Lung (tissue), 12 donors: ENCODE data around the gene BNIP5. TPM values are rescaled to one million over a fixed set of nuclear protein-coding genes. Genes with fewer than 3 reads are reported as not detected.

ENCODE experiments used
- ATAC-seq: fragments of 200-7000 bp; cut with Tn5 transposase; one replicate; pipeline ENCODE4 v1.9.1; 2020; ENCODE audit warnings: moderate number of reproducible peaks; ENCODE audit not compliant: insufficient read depth, low FRiP score
- DNase-seq, 3 donors: peaks; one replicate each; pipeline ENCODE4 v3.0.0-alpha.2; 2013 to 2017
- H3K27ac ChIP-seq, 2 donors: one replicate each; pipeline ENCODE4 v1.5.1; 2013; ENCODE audit warnings: mild to moderate bottlenecking in 2 of 2, moderate library complexity in 2 of 2, control low read depth in 1 of 2, inconsistent platforms in 1 of 2, low read depth in 1 of 2, low read length in 1 of 2
- H3K27me3 ChIP-seq, 3 donors: one replicate each; pipeline ENCODE4 v1.5.1; 2013; ENCODE audit warnings: low read length in 2 of 3; ENCODE audit not compliant: control insufficient read depth in 3 of 3, insufficient read depth in 3 of 3
- H3K36me3 ChIP-seq, 4 donors: one replicate each; pipeline ENCODE4 v1.5.1; 2013; ENCODE audit warnings: low read length in 4 of 4, mild to moderate bottlenecking in 1 of 4, moderate library complexity in 1 of 4; ENCODE audit not compliant: control insufficient read depth in 4 of 4, insufficient read depth in 4 of 4
- H3K4me1 ChIP-seq, 5 donors: one replicate each; pipeline ENCODE4 v1.5.1; 2013; ENCODE audit warnings: low read length in 5 of 5, mild to moderate bottlenecking in 2 of 5, moderate library complexity in 1 of 5; ENCODE audit not compliant: control insufficient read depth in 5 of 5, insufficient read depth in 5 of 5
- H3K4me3 ChIP-seq: one replicate; pipeline ENCODE4 v1.5.1; 2013; ENCODE audit warnings: mild to moderate bottlenecking, control low read depth, moderate library complexity
- H3K9ac ChIP-seq, 2 donors: one replicate each; pipeline ENCODE4 v1.5.1; 2013; ENCODE audit warnings: low read length in 2 of 2, control low read depth in 1 of 2; ENCODE audit not compliant: insufficient read depth in 1 of 2
- H3K9me3 ChIP-seq, 4 donors: one replicate each; pipeline ENCODE4 v1.5.1; 2013; ENCODE audit warnings: low read length in 3 of 4, mild to moderate bottlenecking in 1 of 4, moderate library complexity in 1 of 4; ENCODE audit not compliant: control insufficient read depth in 4 of 4, insufficient read depth in 3 of 4
- WGBS, 2 donors: extraction: QIAGEN DNeasy Blood & Tissue Kit; methylation state at CpG; one replicate each; pipeline ENCODE4 v1.1.7; 2013; 5-methylcytosine and 5-hydroxymethylcytosine counted together
- polyA plus RNA-seq, 2 donors: library from polyadenylated mRNA; stranded (reverse); fragments of 200-250 nt; gene quantifications; one replicate each; pipeline ENCODE4 v1.2.1, GENCODE V29; 2013
- total RNA-seq, 2 donors: library from RNA; depleted of rRNA in 1 of 2; stranded (reverse); fragments of >200 nt in 1 of 2; gene quantifications; one replicate each; pipeline ENCODE4 v1.2.1, GENCODE V29; 2014 to 2021
- TF ChIP-seq, protein P1 (sequence below): IDR thresholded peaks from 2 replicates; pipeline ENCODE4 v1.5.1; 2012; ENCODE audit warnings: mild to moderate bottlenecking; ENCODE audit errors: control extremely low read depth, extremely low read depth
- donor health status: control.
- donor health status: control.
- donor health status: Bipolar disorder and iron deficiency.
- donor health status: healthy.
- donor health status: DM: yes; HTN: yes; CAD: no.

BNIP5 gene
- total and polyA plus RNA-seq, 4 donors: 0.02 to 0.09 (median 0.06) TPM; not detected in 1

- Histone ChIP-seq H3K9ac (no peak overlapping the region), H3K4me3 (no peak overlapping the region), H3K9me3 (no peaks in the 10 kb centered on the region), H3K36me3 (peaks cover 0 to 5% (median 0%) of the 10 kb centered on the region in 4 donors), H3K27ac (no peak overlapping the region), H3K27me3 (peaks cover 0 to 6% (median 0%) of the 10 kb centered on the region in 3 donors), H3K4me1 (no peaks in the 10 kb centered on the region)
- 95 to 98% methylated on average over 8 of the region's 8 CpGs for WGBS, 2 donors
- DNase-seq: no peak
- no peak for ATAC-seq
- TF ChIP-seq, protein P1, sequence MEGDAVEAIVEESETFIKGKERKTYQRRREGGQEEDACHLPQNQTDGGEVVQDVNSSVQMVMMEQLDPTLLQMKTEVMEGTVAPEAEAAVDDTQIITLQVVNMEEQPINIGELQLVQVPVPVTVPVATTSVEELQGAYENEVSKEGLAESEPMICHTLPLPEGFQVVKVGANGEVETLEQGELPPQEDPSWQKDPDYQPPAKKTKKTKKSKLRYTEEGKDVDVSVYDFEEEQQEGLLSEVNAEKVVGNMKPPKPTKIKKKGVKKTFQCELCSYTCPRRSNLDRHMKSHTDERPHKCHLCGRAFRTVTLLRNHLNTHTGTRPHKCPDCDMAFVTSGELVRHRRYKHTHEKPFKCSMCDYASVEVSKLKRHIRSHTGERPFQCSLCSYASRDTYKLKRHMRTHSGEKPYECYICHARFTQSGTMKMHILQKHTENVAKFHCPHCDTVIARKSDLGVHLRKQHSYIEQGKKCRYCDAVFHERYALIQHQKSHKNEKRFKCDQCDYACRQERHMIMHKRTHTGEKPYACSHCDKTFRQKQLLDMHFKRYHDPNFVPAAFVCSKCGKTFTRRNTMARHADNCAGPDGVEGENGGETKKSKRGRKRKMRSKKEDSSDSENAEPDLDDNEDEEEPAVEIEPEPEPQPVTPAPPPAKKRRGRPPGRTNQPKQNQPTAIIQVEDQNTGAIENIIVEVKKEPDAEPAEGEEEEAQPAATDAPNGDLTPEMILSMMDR: no peak
Measured at GRCh38 chr6:36376183-36376582, 39.5 kb upstream of the BNIP5 start.

- TF ChIP-seq, protein P1: no peak
- no peak for DNase-seq
Measured at GRCh38 chr6:36375644-36376155, 39.0 kb upstream of the BNIP5 start.

GRCh38 chr6:36374972-36375371, 38.3 kb upstream of the BNIP5 start:
- Histone ChIP-seq H3K27me3 (peaks cover 0 to 6% (median 0%) of the 10 kb centered on the region in 3 donors), H3K36me3 (peaks cover 0 to 5% (median 0%) of the 10 kb centered on the region in 4 donors), H3K4me3 (no peak overlapping the region), H3K9ac (no peak overlapping the region), H3K27ac (no peak overlapping the region), H3K9me3 (no peaks in the 10 kb centered on the region), H3K4me1 (no peaks in the 10 kb centered on the region)
- no peak for ATAC-seq
- 87 to 88% methylated on average over 8 of the region's 8 CpGs for WGBS, 2 donors
- peak in 2 of 3 donors; percentile 44 to 79 for DNase-seq
- TF ChIP-seq, protein P1: no peak

More at GRCh38 chr6:36375644-36376155, 39.0 kb upstream of the BNIP5 start:
- no peak overlapping the region for H3K27ac ChIP-seq
- no peak for ATAC-seq
- no peaks in the 10 kb centered on the region for H3K9me3 ChIP-seq
- peaks cover 0 to 6% (median 0%) of the 10 kb centered on the region in 3 donors for H3K27me3 ChIP-seq
- no peaks in the 10 kb centered on the region for H3K4me1 ChIP-seq
- no peak overlapping the region for H3K4me3 ChIP-seq
- WGBS, 2 donors: 95 to 97% methylated on average over 20 of the region's 20 CpGs
- no peak overlapping the region for H3K9ac ChIP-seq
- peaks cover 0 to 5% (median 0%) of the 10 kb centered on the region in 4 donors for H3K36me3 ChIP-seq

- Histone ChIP-seq H3K4me3 (no peak overlapping the region), H3K27me3 (peaks cover 0 to 6% (median 0%) of the 10 kb centered on the region in 3 donors), H3K9me3 (no peaks in the 10 kb centered on the region), H3K36me3 (peaks cover 0 to 5% (median 0%) of the 10 kb centered on the region in 4 donors), H3K27ac (no peak overlapping the region), H3K4me1 (no peaks in the 10 kb centered on the region), H3K9ac (no peak overlapping the region)
- WGBS, 2 donors: 92 to 94% methylated on average over 4 of the region's 4 CpGs
- TF ChIP-seq, protein P1: no peak
- DNase-seq: no peak
- ATAC-seq: no peak
Measured at GRCh38 chr6:36374194-36374593, 37.5 kb upstream of the BNIP5 start.
